ENCODE data around the gene MAGEB17. TPM values are rescaled to one million over a fixed set of nuclear protein-coding genes. Genes with fewer than 3 reads are reported as not detected.

Gene MAGEB17
- total RNA-seq, 1 donor from 2014 or later: not detected

DNA sequence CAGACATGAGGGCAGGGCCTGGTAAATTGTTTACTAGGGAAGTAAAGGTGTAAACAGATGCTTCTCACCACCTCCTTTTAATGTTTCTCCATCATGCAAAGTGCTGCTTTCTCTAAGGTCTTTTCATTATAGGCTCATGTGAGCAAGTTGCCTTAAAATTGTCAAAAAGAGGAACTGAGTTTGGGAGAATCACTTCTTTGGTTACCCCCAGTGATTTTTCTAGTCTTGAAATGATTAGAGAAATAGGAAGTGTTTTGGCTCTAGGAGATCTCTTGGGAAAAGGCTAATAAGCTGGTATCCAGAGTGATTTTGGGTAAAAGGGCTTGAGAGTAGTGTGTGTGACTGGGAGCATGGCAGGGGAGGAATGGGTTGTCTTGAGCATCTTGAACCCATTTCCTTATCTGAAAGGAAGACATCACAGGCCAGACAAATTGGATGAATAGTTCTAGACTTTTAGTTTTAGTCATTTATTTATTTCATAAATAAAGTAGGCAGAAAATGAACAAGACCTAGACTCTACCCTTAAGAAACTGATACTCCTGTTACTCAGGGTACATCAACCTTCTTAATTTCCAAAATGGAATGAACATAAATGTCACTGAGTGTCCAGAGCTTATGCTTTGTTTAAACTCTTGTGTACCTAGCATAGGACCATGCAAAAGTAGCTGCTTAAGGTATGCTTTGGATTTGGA is 29.7 kb upstream of the MAGEB17 start:
- TF ChIP-seq POLR2AphosphoS5 (IDR thresholded peaks at IDR 0.05; ENCODE audit: insufficient read depth in 1 of 2, low read depth in 1 of 2): no peak
- TF ChIP-seq CTCF (IDR thresholded peaks at IDR 0.05): no peak
- no peak for TF ChIP-seq POLR2A (IDR thresholded peaks at IDR 0.05)
- intact Hi-C loops (cut with DNase I): no loop called here
- Histone ChIP-seq H3K4me3 (no peak overlapping the region), H3K27me3 (no peaks in the 10 kb centered on the region), H3K9me3 (no peaks in the 10 kb centered on the region), H3K27ac (no peak overlapping the region), H3K4me1 (no peaks in the 10 kb centered on the region), H3K36me3 (no peaks in the 10 kb centered on the region)
- no peak for DNase-seq (ENCODE audit: extremely low spot score in 2 of 2)

- Histone ChIP-seq H3K9me3 (no peaks in the 10 kb centered on the region), H3K27ac (no peak overlapping the region), H3K27me3 (no peaks in the 10 kb centered on the region), H3K4me3 (no peak overlapping the region), H3K4me1 (no peaks in the 10 kb centered on the region), H3K36me3 (no peaks in the 10 kb centered on the region)
- intact Hi-C loops (cut with DNase I): no loop called here
- TF ChIP-seq POLR2AphosphoS5 (IDR thresholded peaks at IDR 0.05; ENCODE audit: insufficient read depth in 1 of 2, low read depth in 1 of 2) (no peak), CTCF (IDR thresholded peaks at IDR 0.05) (no peak), POLR2A (IDR thresholded peaks at IDR 0.05) (no peak)
- DNase-seq (ENCODE audit: extremely low spot score in 2 of 2): no peak
Observed at GRCh38 chrX:16138108-16138427, 29.2 kb upstream of the MAGEB17 start.

DNA sequence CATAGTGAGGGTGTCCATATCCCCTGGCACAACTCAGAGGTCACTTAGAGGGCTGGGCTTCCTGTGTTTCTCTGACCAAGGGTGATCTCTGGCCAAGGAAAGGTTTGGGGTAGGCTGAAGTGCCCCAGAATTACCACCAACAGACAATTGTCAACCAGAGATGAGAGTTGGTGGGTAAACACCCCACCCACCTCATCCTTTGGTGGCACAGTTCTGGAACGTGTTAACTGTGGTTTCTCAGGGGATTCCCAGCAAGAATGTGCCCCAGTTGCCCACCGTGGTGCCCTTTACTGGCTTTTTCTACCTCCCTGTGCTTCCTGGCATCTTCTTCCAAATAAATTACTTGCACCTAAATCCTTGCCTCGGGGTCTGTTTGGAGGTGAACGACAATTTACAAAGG is 26.8 kb upstream of the MAGEB17 start:
- DNase-seq (ENCODE audit: extremely low spot score in 2 of 2): no peak
- H3K36me3 ChIP-seq: no peaks in the 10 kb centered on the region
- no peaks in the 10 kb centered on the region for H3K27me3 ChIP-seq
- intact Hi-C loops (cut with DNase I): no loop called here
- no peak overlapping the region for H3K27ac ChIP-seq
- H3K9me3 ChIP-seq: no peaks in the 10 kb centered on the region
- TF ChIP-seq CTCF (IDR thresholded peaks at IDR 0.05): no peak
- TF ChIP-seq POLR2A (IDR thresholded peaks at IDR 0.05): no peak
- TF ChIP-seq POLR2AphosphoS5 (IDR thresholded peaks at IDR 0.05; ENCODE audit: insufficient read depth in 1 of 2, low read depth in 1 of 2): no peak
- no peak overlapping the region for H3K4me3 ChIP-seq
- H3K4me1 ChIP-seq: no peaks in the 10 kb centered on the region

DNA sequence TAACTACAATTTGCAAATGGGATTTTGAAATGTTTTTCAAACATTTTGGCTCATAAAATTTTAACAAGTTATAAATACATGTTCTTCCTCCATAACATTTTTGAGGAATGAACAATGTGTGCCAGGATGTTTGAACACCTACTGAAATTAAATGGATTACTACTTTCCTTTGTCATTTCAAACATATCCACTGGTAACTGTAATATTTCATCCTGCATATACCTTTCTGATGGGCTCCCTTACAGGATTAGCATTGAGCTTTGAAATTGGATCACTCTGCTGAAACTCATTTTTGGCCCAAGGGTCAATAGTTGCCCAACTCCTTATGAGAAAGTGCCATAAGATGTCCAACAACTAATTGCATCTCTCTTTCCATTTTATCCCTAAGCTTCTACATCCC is 26.3 kb upstream of the MAGEB17 start:
- no peaks in the 10 kb centered on the region for H3K36me3 ChIP-seq
- TF ChIP-seq POLR2AphosphoS5 (IDR thresholded peaks at IDR 0.05; ENCODE audit: insufficient read depth in 1 of 2, low read depth in 1 of 2) (no peak), POLR2A (IDR thresholded peaks at IDR 0.05) (no peak), CTCF (IDR thresholded peaks at IDR 0.05) (no peak)
- H3K9me3 ChIP-seq: no peaks in the 10 kb centered on the region
- intact Hi-C loops (cut with DNase I): no loop called here
- no peak overlapping the region for H3K27ac ChIP-seq
- H3K27me3 ChIP-seq: no peaks in the 10 kb centered on the region
- no peak overlapping the region for H3K4me3 ChIP-seq
- H3K4me1 ChIP-seq: no peaks in the 10 kb centered on the region
- DNase-seq (ENCODE audit: extremely low spot score in 2 of 2): no peak

DNA sequence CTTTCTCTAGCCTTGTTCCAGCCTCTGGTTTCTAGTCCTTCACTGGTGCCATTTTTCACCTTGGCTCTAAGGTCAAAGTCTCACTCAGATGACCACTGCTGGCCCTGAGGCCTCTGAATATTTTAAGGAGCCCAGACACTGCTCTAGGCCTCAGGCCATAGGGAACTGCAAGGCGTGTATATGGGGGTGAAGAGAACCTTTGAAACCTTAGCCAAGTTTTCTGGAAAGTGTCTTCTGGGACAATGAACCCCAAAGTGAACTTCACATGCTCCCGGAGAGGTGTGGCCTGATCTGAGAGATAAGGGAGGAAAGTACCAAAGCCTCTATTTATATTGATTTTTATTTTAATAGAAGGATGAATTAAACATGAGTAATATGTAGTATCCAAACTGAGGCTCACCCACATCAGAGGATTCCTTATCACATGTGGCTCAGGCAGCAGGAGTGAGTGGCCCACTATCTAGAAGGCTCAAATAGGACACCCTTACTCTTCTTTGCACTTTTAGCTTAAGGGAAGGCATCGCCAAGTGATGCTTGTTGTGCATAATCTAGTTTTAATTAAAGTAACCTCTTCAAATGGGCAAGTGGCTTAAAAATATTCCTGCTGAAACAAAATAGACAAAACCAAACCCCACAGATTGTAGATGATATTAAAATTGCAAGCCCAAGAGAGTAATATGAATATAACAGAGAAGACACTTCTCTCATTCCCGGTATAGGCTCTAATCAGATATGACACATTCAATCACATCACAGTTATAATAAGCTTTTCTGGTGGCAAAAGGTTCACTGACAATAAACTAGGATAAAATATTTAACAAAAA is 25.6 kb upstream of the MAGEB17 start:
- Histone ChIP-seq H3K27ac (no peak overlapping the region), H3K36me3 (no peaks in the 10 kb centered on the region), H3K27me3 (no peaks in the 10 kb centered on the region), H3K4me1 (no peaks in the 10 kb centered on the region), H3K4me3 (no peak overlapping the region), H3K9me3 (no peaks in the 10 kb centered on the region)
- intact Hi-C loops (cut with DNase I): no loop called here
- TF ChIP-seq POLR2A (IDR thresholded peaks at IDR 0.05): no peak
- no peak for TF ChIP-seq POLR2AphosphoS5 (IDR thresholded peaks at IDR 0.05; ENCODE audit: insufficient read depth in 1 of 2, low read depth in 1 of 2)
- TF ChIP-seq CTCF (IDR thresholded peaks at IDR 0.05): no peak
- no peak for DNase-seq (ENCODE audit: extremely low spot score in 2 of 2)

Measured in vagina (tissue), 2 donors.